KMS-11 (cell line): ENCODE measurements around the gene TSHZ3.

Source experiments
- H2AFZ ChIP-seq: fragments of 200-600 bp; sonication (generic); 2 replicates; pipeline ENCODE4 v1.6.1; 2016; ENCODE audit warnings: antibody characterized with exemption, mixed run types, low read depth
- H3K27ac ChIP-seq: fragments of 200-600 bp; sonication (generic); 2 replicates; pipeline ENCODE4 v1.6.1; 2016; ENCODE audit warnings: mild to moderate bottlenecking, mixed run types
- H3K27me3 ChIP-seq: fragments of 200-600 bp; sonication (generic); 2 replicates; pipeline ENCODE4 v1.6.1; 2017; ENCODE audit warnings: mild to moderate bottlenecking, low read depth, mixed run types, moderate library complexity; ENCODE audit not compliant: insufficient read depth
- H3K36me3 ChIP-seq: fragments of 200-600 bp; sonication (generic); 2 replicates; pipeline ENCODE4 v1.6.1; 2017; ENCODE audit warnings: mild to moderate bottlenecking, mixed run types; ENCODE audit not compliant: insufficient read depth
- H3K4me1 ChIP-seq: fragments of 200-600 bp; sonication (generic); 2 replicates; pipeline ENCODE4 v1.6.1; 2016; ENCODE audit warnings: mild to moderate bottlenecking, low read depth, mixed run types; ENCODE audit not compliant: poor library complexity, severe bottlenecking
- H3K4me2 ChIP-seq: fragments of 200-600 bp; sonication (generic); 2 replicates; pipeline ENCODE4 v1.7.0; 2016; ENCODE audit warnings: mild to moderate bottlenecking, mixed run types
- H3K4me3 ChIP-seq: fragments of 200-600 bp; sonication (generic); IDR thresholded peaks from 2 replicates; pipeline ENCODE4 v1.6.1; 2017; ENCODE audit warnings: low read depth, low read length, mixed read lengths; ENCODE audit not compliant: insufficient read depth
- H3K79me2 ChIP-seq: fragments of 200-600 bp; sonication (generic); 2 replicates; pipeline ENCODE4 v1.6.1; 2016; ENCODE audit warnings: low read depth, mixed run types; ENCODE audit not compliant: insufficient read depth
- H3K9ac ChIP-seq: fragments of 200-600 bp; sonication (generic); 2 replicates; pipeline ENCODE4 v1.6.1; 2016; ENCODE audit warnings: mild to moderate bottlenecking, mixed run types
- H4K20me1 ChIP-seq: fragments of 200-600 bp; sonication (generic); 2 replicates; pipeline ENCODE4 v1.6.1; 2016; ENCODE audit warnings: mild to moderate bottlenecking, mixed run types; ENCODE audit not compliant: insufficient read depth
- CTCF ChIP-seq: fragments of 200-600 bp; sonication (generic); conservative IDR thresholded peaks from 2 replicates; pipeline ENCODE4 v1.6.1; 2017; ENCODE audit warnings: low read depth, mild to moderate bottlenecking, antibody characterized with exemption, low read length, moderate library complexity, mixed read lengths

Gene TSHZ3

GRCh38 chr19:31352296-31352781 is 3.1 kb upstream of the TSHZ3 start:
- no peaks in the 10 kb centered on the region for H4K20me1 ChIP-seq
- no peak overlapping the region for H3K4me3 ChIP-seq
- no peaks in the 10 kb centered on the region for H3K27me3 ChIP-seq
- no peak for TF ChIP-seq CTCF
- peaks cover 3% of the 10 kb centered on the region for H3K4me1 ChIP-seq
- H3K27ac ChIP-seq, result no peak overlapping the region
- H3K36me3 ChIP-seq, result no peaks in the 10 kb centered on the region
- H3K4me2 ChIP-seq, result no peak overlapping the region
- no peak overlapping the region for H3K9ac ChIP-seq
- no peaks in the 10 kb centered on the region; the same call in 1 of the 2 replicates for H3K79me2 ChIP-seq
- no peak overlapping the region for H2AFZ ChIP-seq

- H2AFZ ChIP-seq, result no peak overlapping the region
- H3K4me2 ChIP-seq, result 0 out of 2 replicates have a peak overlapping the region, but pooled peaks have one; percentile 82
- H3K4me1 ChIP-seq, result peaks cover 3% of the 10 kb centered on the region
- no peaks in the 10 kb centered on the region for H3K27me3 ChIP-seq
- no peak overlapping the region for H3K4me3 ChIP-seq
- TF ChIP-seq CTCF, result no peak
- H3K36me3 ChIP-seq, result no peaks in the 10 kb centered on the region
- no peaks in the 10 kb centered on the region; the same call in 1 of the 2 replicates for H3K79me2 ChIP-seq
- no peaks in the 10 kb centered on the region for H4K20me1 ChIP-seq
- H3K9ac ChIP-seq, result no peak overlapping the region
- no peak overlapping the region for H3K27ac ChIP-seq
Observed at GRCh38 chr19:31351855-31352195, 2.6 kb upstream of the TSHZ3 start.

- Histone ChIP-seq H3K36me3 (no peaks in the 10 kb centered on the region), H2AFZ (peak overlapping the region; percentile 70), H3K27ac (peak overlapping the region; percentile 25; the same call in 1 of the 2 replicates), H3K4me2 (peak overlapping the region; percentile 82), H3K79me2 (no peaks in the 10 kb centered on the region; the same call in 1 of the 2 replicates), H3K9ac (peak overlapping the region; percentile 59; the same call in 1 of the 2 replicates), H3K4me1 (peaks cover 3% of the 10 kb centered on the region), H3K4me3 (no peak overlapping the region), H4K20me1 (no peaks in the 10 kb centered on the region), H3K27me3 (no peaks in the 10 kb centered on the region)
- TF ChIP-seq CTCF, result no peak
Observed at GRCh38 chr19:31351056-31351854, 2.0 kb upstream of the TSHZ3 start.

- peak overlapping the region; percentile 30; the same call in 1 of the 2 replicates for H3K27ac ChIP-seq
Observed at GRCh38 chr19:31350693-31351055, 1.4 kb upstream of the TSHZ3 start.

More at GRCh38 chr19:31350693-31351055, 1.4 kb upstream of the TSHZ3 start:
- peak overlapping the region; percentile 93 for H2AFZ ChIP-seq
- peaks cover 3% of the 10 kb centered on the region for H3K4me1 ChIP-seq
- peak overlapping the region; percentile 82; the same call in 1 of the 2 replicates for H3K4me2 ChIP-seq
- H4K20me1 ChIP-seq, result no peaks in the 10 kb centered on the region
- no peaks in the 10 kb centered on the region for H3K27me3 ChIP-seq
- peak overlapping the region; percentile 73 for H3K9ac ChIP-seq
- H3K36me3 ChIP-seq, result no peaks in the 10 kb centered on the region
- no peak for TF ChIP-seq CTCF
- no peak overlapping the region for H3K4me3 ChIP-seq
- no peaks in the 10 kb centered on the region; the same call in 1 of the 2 replicates for H3K79me2 ChIP-seq
